Measurements from ENCODE around the gene ARRDC2.
A peak's percentile ranks its signal among the peaks of the same experiment; 100 is the strongest.

The ARRDC2 gene

GRCh38 chr19:17967257-17968051 lies 40.5 kb upstream of the ARRDC2 start:
- no peak for TF ChIP-seq CTCF (IDR thresholded peaks at IDR 0.05; ENCODE audit: low read length, missing control alignments)
- DNase-seq (ENCODE audit: low read depth): no peak
- peak overlapping the region; percentile 19 for H3K4me3 ChIP-seq (replicated peaks; ENCODE audit: low read depth, low read length)

GRCh38 chr19:17968362-17968761 lies 39.6 kb upstream of the ARRDC2 start:
- DNase-seq (ENCODE audit: low read depth): no peak
- H3K4me3 ChIP-seq (replicated peaks; ENCODE audit: low read depth, low read length): no peak overlapping the region
- no peak for TF ChIP-seq CTCF (IDR thresholded peaks at IDR 0.05; ENCODE audit: low read length, missing control alignments)

- TF ChIP-seq CTCF (IDR thresholded peaks at IDR 0.05; ENCODE audit: low read length, missing control alignments): no peak
- no peak for DNase-seq (ENCODE audit: low read depth)
- H3K4me3 ChIP-seq (replicated peaks; ENCODE audit: low read depth, low read length): no peak overlapping the region
Observed at GRCh38 chr19:17969096-17969792, 38.7 kb upstream of the ARRDC2 start.

GRCh38 chr19:17972230-17972629 lies 35.7 kb upstream of the ARRDC2 start:
- H3K4me3 ChIP-seq (replicated peaks; ENCODE audit: low read depth, low read length): no peak overlapping the region
- DNase-seq (ENCODE audit: low read depth): no peak
- TF ChIP-seq CTCF (IDR thresholded peaks at IDR 0.05; ENCODE audit: low read length, missing control alignments): no peak

- TF ChIP-seq CTCF (IDR thresholded peaks at IDR 0.05; ENCODE audit: low read length, missing control alignments): no peak
- H3K4me3 ChIP-seq (replicated peaks; ENCODE audit: low read depth, low read length): no peak overlapping the region
- no peak for DNase-seq (ENCODE audit: low read depth)
Observed at GRCh38 chr19:17973759-17974158, 34.2 kb upstream of the ARRDC2 start.

GRCh38 chr19:17974551-17974950 lies 33.4 kb upstream of the ARRDC2 start:
- no peak for DNase-seq (ENCODE audit: low read depth)
- H3K4me3 ChIP-seq (replicated peaks; ENCODE audit: low read depth, low read length): no peak overlapping the region
- TF ChIP-seq CTCF (IDR thresholded peaks at IDR 0.05; ENCODE audit: low read length, missing control alignments): no peak
